Inferior parietal cortex (tissue), 1 donor: ENCODE measurements around the gene QRFP.

Source experiments
- DNase-seq: peaks from one replicate; pipeline ENCODE4 v3.0.0-alpha.2; 2016; ENCODE audit errors: extremely low spot score

QRFP gene

DNA sequence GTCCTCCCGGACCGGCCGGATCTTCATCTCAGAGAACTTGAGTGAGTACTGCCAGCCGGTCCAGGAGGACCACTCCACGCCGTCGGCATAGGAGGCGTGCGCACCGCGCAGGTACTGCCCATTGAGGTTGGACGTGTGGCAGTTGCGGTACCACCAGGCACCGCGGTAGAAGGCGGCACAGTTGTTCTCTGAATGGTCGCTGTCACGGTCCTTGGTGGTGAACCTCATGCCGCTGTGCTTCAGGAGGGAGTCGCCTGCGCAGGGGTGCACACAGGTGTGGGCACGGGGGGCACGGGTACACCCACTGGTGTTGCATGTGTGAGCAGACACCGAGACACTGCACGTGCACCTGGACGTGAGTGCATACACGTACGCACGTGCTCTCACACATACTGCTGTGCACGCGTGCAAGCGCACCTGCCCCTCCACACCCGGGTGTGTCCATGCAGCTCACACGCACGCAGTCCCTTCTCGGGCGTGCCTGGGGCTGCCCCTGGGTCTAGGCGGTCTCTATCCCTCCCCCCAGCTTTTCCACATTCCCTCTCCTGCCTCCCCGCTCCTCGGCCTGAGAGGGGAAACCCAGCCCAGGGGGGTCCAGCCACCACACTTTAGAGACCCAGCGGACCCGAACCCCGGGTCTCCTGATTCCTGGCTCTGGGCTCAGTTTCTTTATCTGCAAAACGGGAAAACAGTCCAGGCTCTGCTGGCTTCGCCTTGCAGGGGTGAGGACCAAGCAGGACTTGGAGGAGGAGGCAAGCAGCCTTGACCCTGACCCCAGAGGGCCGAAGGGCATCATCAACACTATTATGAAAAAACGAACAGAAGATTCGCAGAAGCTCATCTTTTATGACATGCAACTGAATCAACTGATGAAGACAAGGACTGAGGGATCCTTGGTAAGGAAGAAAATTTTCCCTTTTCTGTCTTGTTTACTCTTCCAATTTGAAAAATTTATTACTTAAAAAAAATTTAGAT lies 7.7 kb upstream of the QRFP start:
- no peak for DNase-seq

DNA sequence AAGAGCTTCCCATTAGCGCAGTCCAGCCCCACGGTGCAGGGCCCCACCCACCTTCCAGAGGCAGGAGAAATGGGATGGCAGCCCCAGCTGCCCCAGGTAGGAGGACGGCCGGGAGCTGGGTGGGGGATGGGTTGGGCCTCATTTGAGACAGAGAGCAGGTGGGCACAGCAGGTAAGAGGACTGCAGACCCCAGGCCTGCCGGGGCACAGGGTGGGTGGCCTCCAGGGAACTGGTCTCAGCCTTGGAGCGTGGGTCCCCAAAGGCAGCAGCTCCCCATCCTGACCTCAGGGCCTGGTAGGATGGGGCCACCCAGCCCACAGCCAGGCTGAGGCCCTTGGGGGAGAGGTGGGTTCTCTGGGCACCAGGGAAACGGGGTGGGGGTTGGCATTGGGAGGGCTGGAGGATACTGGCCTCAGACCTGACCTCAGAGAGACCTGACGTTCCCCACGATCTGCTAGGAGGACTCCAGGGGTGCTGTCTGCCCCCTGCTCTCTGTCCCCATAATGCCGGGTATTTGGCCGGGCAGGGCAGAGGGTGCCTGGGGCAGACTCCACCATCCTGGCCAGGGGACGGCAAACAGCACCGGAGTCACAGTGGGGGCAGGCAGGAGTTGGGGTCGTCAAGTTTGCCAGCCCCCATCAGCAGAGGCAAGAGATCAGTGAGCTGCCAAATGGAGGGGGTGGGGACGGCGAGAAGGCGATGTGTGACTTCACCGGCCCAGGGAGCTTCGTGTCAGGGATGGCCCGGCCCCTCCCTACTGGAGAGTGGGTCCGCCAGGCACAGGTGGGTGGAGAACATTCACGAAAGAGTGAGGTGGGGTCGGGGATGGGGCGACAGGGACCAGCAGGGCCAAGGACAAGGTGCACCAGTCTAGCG lies 6.8 kb upstream of the QRFP start:
- DNase-seq: no peak

DNA sequence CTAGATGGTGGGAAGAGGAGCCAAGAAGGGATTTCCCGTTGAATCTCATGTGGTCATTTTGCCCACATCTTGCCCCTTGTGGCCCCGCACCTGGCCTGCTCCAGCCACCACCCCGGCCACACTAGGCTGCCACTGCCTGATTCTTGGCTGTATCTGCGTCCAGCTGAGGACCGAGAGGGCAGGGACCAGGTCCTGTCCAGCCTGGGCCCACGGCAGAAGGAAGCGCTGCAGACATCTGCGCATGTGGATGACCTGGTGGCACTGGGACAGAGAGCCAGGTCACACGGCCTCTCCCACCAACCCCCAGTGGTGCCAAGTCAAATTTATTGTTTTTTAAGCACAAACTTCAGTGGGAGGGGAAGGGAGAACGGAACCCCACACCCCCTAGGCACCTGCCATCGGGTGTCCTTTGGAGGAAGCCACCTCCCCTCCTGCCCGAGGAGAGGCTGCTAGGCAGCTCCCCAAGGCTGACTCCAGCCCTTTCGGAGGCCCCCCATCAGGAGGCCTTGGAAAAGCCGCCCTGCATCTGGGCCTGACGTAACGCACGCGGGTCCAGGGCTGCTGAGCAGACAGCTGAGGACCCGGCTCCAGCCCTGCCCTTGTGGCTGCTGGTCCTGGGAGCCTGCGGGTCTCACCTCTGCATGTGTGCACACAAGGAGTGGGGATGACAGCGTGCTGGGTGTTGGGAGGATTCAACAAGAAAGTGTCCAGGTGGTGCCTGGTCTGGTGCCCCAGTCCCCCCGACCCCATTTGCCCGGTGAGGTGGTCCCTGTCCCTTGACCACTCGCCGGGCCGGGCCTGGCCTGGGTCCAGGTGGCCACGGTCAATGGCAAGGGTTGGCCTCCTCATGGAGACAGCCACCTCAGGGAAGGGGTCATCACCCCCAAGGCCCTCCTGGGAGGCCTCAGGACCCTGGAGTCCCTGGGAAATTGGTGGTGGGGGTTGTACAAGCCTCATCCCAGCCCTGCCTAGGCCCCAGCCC lies 5.9 kb upstream of the QRFP start:
- no peak for DNase-seq

DNA sequence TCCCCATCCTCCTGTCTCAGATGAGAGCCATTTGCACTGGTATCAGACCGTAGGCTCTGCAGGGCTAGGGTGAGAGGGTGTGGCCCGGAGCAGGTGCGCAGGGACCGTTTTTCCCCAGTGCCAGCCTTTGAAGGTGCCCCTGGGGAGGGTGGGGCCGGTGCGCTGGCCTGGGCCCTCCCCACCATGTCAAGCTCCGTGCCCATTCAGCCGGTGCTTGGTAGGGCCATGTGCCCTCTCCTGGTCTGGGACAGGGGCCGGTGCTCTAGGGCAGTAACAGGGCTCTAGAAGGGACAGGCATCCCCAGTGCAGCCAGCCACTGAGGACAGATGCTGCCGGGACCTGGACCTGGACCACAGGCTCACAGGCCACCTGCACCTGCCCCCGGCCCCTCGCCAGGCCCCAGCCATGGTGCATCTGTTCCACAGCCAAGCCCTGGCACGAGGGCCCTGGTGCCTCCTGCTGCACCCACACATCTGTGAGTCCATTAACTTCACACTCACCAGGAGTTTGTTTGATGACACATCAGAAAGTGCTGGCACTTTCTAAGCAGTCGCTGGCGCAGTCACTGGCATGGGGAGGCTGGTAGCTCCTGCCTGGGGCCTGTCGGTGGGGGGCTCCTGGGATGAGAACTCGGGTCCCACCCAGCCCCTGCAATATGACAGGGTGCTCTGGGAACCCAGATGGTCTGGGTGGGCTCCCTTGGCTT lies 5.0 kb upstream of the QRFP start:
- DNase-seq: no peak

DNA sequence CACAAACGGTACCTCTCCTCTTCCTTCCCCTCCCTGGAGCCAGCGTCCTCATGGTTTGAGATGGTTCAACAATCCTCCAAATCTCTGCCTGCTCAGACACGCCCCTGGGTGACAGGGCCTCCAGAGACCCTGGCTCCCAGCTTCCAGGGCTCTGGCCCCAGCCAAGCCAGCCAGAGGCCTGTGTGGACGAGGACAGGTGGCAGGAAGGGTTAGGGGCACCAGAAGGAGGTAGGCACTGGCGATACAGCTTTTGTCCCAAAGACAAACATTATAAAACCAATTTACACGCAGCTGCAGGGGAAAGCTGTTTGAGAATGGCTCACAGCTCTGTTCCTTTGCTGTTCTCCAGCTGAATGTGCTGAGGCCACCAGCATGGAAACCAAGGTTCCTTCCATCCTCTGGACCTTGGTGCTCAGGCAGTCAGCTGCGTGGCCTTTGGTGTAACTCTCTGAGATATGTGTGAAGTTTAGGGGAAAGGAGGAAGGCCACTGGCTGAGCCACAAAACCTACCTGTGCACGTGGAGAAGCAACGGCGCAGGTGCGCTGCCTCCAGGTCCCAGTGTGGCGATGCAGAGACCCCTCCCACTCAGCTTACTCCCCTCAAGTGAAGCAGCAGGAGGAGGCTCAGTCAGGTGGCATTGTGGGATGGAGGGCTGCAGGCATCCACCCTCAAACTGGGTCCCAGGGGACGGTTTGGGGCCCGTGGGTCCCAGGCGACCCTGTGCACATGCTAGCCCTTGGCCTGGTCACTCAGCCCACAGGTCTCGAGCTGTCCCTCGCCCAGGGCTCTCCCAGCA lies 4.3 kb upstream of the QRFP start:
- DNase-seq: no peak

DNA sequence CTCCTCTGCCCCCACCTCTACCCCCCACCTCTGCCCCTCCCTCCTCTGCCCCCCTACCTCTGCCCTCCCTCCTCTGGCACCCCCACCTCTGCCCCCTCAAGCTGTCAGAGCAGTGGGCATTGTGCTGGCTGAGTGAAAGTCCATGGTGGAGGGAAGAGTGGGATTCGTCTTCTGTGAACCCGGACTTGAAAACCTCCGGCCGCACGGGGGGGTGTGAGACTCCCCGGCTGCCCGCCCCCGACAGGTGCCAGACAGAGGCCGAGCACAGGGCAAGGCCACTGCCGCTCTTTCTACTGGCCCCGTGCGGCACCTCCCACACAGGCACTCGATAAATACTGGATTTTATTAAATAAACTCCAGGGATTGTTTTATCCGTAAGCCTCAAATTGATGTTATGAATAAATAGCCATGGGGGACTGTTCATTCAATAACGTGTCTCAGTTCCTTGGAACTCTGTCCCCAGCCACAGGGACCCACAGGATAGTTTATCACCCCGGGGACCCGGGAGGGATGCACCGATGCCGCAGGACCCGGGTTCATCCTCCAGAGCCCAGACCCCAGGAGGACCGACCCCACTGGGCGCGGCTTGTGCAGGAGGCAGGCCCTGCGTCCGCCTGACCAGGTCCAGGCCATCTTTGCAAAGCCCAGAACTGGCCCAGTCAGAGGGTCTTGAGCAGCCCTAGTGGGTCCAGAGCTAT lies 2.6 kb upstream of the QRFP start:
- DNase-seq: no peak

DNA sequence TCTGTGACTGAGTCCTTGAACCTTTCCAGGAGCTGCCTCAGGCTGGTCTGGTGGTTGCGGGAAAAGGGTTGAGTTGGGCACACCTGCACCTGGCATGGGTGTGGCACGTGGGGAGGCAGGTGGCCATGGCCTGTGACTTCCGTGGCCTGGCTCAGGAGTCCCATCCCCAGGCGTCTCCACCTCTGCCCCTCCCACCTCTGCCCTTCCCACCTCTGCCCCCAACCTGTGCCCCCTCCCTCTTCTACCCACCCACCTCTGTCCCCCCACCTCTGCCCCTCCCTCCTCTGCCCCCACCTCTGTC lies 1.9 kb upstream of the QRFP start:
- DNase-seq: no peak

DNA sequence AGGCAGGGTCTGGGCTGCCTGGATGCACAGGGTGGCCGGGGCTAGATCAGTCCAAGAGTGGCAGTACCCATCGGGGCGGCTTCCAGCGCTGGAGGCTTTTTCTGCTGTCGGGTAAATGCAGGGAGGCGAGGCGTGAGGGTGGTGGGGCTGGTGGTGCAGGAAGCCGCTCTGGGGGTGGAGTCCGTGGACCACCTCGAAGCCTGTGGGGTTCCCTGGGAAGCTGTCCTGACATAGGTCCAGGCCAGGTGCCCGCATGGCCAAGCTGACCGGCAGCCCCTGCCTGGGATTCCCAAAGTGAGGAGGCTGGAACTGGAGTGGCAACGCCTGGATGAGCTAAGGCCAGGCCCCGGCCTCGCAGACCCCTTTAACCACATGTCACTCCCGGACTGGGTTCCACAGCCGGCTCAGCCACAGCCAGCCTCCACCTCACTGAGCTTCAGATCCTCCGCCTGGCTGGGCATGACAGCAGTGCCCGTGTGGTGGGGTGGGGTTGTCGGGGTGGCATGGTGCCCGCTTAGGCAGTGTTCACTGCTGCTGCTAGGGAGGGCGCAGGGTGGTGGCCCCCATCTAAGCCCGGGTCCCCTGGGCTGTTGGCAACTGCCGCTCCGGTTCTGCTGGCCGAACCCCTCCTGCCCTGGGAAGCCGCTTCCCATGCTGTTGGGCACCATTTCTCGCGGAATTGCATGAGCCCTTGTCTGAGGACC lies 1.4 kb upstream of the QRFP start:
- no peak for DNase-seq

DNA sequence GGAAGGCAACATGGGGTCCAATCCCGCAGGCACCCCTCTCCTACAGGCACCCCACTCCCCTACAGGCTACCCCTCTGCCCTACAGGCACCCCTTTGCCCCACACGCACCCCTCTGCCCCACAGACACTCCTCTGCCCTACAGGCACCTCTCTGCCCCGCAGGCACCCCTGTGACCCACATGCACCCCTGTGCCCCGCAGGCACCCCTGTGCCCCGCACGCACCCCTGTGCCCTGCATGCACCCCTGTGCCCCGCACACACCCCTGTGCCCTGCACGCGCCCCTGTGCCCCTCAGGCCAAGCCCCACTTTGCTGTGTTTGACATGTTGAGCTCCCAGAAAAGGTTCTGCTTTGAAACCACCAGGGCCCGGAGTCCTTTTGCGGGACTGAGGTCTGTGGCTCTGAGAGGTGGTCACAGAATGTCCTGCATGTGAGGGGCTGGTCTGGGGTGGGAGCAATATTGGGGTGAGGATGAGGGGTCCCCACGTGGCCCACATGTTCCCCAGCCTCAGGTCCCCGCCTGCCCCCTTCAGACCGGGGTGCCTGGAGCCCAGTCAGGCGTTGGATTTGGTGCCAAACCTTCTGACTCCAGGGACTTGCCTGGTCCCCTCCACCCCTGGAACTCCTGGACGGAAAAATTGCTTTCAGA lies 616 bp upstream of the QRFP start:
- no peak for DNase-seq

DNA sequence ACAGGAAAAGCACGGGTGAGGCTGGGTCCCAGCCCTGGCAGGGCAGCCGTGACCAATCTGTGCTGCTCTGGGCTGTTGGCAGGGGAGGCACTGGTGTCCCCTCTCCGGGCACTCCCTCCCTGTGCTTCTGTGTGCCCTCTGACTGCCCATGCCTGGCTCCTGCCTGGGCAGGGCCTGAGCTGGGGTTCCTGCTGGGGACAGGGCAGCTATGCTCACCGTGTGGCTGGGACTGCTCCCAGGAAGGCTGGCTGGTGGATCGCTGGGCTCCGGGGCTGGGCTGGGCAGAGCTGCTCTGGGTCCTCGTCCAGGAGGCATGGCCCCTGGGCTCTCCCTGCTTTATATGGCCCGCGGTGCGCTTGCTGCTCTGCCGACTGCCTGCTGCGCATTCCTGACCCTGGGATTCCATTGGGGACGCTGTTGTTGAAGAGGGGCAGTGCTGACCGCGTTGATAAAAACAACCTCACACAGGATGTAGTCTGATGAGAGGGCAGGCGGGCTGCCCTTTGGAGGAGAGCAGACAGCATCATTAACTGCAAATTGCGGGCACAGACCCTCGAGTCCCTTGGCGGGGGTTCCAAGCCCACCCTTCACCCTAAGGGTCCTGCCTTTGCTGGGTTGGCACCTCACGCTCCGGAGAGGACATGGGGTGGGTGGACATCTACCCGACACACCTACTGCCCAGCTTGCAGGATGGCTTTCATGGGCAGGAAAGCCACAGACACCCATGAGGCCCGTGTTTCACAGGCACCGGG lies 955 bp downstream of the QRFP start:
- DNase-seq: no peak

DNA sequence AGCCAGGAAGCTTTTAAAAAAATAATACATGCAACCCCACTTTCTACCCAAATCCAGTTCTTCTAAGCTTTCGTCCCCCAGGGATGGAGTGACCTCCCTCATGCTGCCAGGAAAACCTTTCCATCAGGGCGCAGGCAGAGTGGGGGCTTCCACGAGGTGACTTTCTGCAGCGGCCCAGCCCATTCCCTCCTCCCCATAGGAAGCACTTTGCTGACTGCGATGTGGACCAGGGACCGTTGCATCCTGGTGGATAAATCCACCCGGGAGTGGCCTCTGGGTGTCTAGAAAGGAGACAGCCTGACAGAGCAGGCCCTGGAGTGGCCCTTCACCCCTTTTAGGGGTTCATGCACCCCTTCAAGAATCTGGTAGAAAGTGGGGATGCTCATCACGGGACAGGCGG lies 1.6 kb downstream of the QRFP start:
- no peak for DNase-seq

DNA sequence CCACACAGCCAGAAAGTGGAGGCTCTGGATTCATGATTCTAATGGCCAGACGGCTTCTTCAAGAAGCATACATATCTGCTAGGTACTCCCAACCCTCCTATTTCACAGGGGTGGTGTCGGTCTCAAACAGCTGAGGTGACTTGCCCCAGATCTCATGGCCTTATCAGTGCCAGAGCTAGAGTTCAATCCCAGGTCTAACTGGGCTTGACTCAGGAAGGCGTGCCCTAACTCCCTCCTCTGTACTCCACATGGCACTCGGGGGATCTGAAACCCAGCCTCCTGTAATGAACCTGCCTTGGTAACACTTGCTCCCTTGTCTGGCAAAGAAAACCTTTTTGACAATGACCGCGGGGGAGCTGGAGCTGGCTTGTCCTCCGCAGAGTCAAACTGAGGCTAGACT lies 2.1 kb downstream of the QRFP start:
- no peak for DNase-seq

DNA sequence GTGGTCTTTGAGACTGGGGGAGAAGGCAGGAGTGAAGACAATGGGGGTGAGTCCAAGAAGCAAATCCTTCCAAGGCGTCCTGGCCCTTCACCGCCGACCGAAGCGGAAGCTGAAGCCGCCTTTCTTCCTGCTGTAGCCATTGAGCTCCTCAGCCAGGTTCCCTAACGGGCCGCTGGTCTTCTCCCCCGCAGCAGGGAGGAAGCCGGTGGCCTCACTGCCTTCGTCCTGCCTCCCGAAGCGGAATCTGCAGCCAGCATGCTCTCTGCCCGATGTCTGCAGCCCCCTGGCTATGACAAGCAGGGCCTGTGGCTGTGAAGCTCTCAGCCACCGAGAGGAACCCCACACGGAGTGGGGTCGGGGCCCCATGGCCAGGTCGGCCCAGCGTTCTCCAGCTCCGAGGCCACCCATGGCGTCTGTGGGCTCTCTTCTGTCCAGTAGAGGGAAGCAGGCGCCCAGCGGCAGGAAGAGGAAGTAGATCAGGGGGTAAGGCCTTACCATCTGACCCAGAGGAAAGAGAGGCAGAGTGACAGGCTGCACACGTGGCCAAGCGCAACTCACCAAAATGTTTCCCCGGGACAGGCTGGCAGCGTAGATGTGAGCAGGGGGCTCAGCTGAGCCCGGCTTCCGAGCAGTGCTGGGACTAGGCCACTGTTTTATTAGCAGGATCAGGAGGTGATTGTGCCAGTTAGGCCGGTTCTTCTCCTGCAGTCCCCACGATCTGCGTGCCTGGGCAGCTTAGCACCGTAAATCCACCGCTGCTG lies 3.1 kb downstream of the QRFP start:
- DNase-seq: no peak

DNA sequence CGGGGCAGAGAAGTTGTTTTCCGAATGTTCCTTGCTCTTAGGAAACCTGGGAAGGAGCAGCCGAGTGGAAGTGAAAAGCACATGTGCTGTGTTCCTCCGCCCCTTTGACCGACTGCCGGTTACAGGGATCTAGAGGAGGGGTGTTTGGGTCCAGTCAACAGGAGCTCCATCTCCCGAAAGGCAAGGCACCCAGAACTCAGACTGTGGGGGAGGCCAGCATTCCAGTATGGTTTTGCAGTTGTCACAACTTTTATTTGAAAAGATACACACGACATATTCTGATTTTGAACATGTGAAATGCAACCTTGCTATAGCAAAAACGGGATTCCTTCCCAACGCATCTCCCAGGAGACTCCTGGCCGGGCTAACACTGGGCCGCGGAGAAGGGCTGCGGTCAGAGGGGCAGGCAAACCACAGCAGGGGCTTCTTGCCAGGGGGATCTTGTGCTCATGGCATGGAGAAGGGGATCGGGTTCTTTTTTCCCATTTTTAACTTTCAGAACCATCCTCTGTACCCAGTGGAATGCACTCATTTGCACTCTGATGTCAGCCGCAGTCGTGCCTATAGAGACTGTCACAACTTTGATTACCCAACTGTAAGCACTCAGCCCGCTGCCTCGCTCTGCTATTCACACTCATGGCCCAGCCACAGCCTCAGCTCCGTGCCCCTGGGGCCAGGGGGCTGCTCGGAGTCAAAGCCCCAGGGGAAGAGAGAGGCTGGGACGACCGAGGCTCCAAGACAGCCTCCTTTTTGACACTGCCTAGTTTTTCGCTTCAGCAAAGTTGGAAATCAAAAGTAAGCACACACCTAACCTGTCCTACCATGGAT lies 3.9 kb downstream of the QRFP start:
- no peak for DNase-seq

DNA sequence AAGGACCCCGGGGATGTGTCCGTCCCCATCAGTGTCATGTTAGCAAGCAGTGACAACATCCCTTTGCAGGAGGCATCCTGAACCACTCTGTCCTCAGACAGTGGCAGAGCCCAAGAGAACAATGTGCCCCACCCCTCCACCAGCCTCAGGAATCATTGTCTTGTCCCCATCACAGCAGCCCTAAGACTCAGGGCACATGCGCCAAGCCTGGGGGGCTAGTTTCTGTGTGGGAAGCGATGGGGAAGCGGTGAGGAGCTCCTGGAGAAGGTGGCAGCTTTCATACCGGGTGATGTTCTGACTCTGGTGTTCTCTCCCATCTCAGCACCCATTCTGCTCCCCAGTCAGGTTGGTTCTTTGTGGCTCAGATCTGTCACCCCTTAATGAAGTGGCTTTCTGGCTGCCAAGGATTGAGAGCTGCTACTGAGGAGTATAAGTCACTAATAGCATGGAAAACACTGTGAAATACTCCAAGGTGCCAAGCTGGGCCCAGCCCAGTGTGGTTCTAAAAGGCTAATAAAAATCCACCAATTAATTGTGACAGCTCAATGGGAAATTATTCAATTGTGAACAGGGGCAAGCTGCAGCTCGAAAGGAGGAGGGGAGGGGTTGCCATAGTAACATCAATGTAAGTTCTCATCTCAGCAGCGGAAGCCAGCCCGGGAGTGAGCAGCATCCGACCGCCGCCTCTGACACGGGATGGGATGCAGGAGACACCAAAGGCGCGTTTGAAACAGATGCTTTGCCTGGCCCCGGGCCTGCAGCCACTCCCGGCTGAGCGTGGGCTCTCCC lies 4.7 kb downstream of the QRFP start:
- DNase-seq: no peak
